Hepatocyte (in vitro differentiated cells): ENCODE data around the gene PTPRN2.

ENCODE experiments used
- EZH2 ChIP-seq: fragments of 200-600 bp; sonication (generic); IDR thresholded peaks from 2 replicates; pipeline ENCODE4 v1.6.1; 2016; ENCODE audit warnings: antibody characterized with exemption, mild to moderate bottlenecking, borderline replicate concordance
- TF ChIP-seq, protein P1 (sequence below): fragments of 200-600 bp; sonication (generic); IDR thresholded peaks from 2 replicates; pipeline ENCODE4 v1.5.1; 2016; ENCODE audit warnings: antibody characterized with exemption, mild to moderate bottlenecking; ENCODE audit not compliant: poor library complexity

DNA sequence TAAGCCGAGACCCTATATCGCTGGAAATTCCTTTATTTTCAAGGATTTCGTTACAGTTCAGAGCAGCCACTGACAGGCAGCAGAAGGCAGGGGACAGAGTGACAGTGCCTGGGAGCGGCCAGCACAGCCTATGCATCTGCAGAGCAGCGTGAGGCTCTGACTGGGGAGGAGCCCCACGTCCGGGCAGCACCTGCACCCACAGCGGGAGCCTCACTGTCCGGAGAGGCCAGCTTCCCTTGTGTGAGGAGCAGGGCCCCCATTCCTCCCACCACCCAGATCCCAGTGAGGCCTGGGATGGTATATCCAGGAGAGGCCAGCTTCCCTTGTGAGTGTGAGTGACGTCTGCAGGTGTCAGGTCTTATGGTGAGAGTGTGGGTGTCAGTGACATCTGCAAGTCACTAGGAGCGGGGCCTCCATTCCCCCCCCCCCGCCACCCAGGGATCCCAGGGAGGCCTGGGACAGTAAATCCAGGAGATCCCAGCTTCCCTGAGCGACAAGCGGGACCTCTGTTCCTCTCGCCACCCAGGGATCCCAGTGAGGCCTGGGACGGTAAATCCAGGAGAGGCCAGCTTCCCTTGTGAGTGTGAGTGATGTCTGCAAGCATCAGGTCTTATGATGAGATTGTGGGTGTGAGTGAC lies 259.1 kb downstream of the PTPRN2 start:
- TF ChIP-seq, protein P1, sequence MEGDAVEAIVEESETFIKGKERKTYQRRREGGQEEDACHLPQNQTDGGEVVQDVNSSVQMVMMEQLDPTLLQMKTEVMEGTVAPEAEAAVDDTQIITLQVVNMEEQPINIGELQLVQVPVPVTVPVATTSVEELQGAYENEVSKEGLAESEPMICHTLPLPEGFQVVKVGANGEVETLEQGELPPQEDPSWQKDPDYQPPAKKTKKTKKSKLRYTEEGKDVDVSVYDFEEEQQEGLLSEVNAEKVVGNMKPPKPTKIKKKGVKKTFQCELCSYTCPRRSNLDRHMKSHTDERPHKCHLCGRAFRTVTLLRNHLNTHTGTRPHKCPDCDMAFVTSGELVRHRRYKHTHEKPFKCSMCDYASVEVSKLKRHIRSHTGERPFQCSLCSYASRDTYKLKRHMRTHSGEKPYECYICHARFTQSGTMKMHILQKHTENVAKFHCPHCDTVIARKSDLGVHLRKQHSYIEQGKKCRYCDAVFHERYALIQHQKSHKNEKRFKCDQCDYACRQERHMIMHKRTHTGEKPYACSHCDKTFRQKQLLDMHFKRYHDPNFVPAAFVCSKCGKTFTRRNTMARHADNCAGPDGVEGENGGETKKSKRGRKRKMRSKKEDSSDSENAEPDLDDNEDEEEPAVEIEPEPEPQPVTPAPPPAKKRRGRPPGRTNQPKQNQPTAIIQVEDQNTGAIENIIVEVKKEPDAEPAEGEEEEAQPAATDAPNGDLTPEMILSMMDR, result no peak
- no peak for TF ChIP-seq EZH2
